PC-3 (cell line): Measurements from ENCODE around the gene PTP4A1.

ENCODE experiments used
- EZH2 ChIP-seq: fragments of 300-600 bp; sonication (generic); IDR thresholded peaks from one replicate; pipeline ENCODE4 v1.6.1; 2017; ENCODE audit warnings: antibody characterized with exemption, mild to moderate bottlenecking, low read length; ENCODE audit not compliant: unreplicated experiment
- EZH2phosphoT487 ChIP-seq: fragments of 300-600 bp; sonication (generic); IDR thresholded peaks from 2 replicates; pipeline ENCODE4 v1.6.1; 2018; ENCODE audit warnings: mild to moderate bottlenecking, antibody characterized with exemption, low read length, borderline replicate concordance
- TF ChIP-seq, protein P1 (sequence below): fragments of 300-600 bp; sonication (generic); conservative IDR thresholded peaks from 2 replicates; pipeline ENCODE4 v1.5.1; 2017; ENCODE audit warnings: antibody characterized with exemption, low read depth, mild to moderate bottlenecking, low read length

DNA sequence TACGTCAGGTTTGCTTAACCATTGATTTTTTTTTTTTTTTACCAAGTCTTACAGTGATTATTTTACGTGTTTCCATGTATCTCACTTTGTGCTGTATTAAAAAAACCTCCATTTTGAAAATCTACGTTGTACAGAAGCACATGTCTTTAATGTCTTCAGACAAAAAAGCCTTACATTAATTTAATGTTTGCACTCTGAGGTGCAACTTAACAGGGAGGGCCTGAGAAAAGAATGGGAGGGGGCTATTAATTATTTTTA, 8.4 kb downstream of the PTP4A1 start:
- TF ChIP-seq EZH2phosphoT487: no peak
- TF ChIP-seq EZH2: no peak
- TF ChIP-seq, protein P1, sequence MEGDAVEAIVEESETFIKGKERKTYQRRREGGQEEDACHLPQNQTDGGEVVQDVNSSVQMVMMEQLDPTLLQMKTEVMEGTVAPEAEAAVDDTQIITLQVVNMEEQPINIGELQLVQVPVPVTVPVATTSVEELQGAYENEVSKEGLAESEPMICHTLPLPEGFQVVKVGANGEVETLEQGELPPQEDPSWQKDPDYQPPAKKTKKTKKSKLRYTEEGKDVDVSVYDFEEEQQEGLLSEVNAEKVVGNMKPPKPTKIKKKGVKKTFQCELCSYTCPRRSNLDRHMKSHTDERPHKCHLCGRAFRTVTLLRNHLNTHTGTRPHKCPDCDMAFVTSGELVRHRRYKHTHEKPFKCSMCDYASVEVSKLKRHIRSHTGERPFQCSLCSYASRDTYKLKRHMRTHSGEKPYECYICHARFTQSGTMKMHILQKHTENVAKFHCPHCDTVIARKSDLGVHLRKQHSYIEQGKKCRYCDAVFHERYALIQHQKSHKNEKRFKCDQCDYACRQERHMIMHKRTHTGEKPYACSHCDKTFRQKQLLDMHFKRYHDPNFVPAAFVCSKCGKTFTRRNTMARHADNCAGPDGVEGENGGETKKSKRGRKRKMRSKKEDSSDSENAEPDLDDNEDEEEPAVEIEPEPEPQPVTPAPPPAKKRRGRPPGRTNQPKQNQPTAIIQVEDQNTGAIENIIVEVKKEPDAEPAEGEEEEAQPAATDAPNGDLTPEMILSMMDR: no peak
